Smooth muscle cell (in vitro differentiated cells): Measurements from ENCODE around the gene PTPRT. TPM values are rescaled to one million over a fixed set of nuclear protein-coding genes. Genes with fewer than 3 reads are reported as not detected.

Experiments used
- DNase-seq: peaks from one replicate; lab custom pipeline; 2025; ENCODE audit not compliant: unreplicated experiment; lab: John Stamatoyannopoulos, UW
- H2AFZ ChIP-seq: fragments of 200-600 bp; sonication (generic); 2 replicates; pipeline ENCODE4 v1.6.0; 2016; ENCODE audit warnings: antibody characterized with exemption, low read depth, mild to moderate bottlenecking
- H3F3A ChIP-seq: fragments of 200-600 bp; sonication (generic); 2 replicates; pipeline ENCODE4 v1.6.0; 2017; ENCODE audit warnings: antibody characterized with exemption, low read depth
- H3K27ac ChIP-seq: fragments of 200-600 bp; sonication (generic); 2 replicates; pipeline ENCODE4 v1.5.1; 2016; ENCODE audit warnings: low read depth, mild to moderate bottlenecking
- H3K27me3 ChIP-seq: fragments of 200-600 bp; sonication (generic); 2 replicates; pipeline ENCODE4 v1.6.1; 2016; ENCODE audit warnings: low read depth, mild to moderate bottlenecking
- H3K36me3 ChIP-seq: fragments of 200-600 bp; sonication (generic); 2 replicates; pipeline ENCODE4 v1.5.1; 2016; ENCODE audit warnings: low read depth
- H3K4me1 ChIP-seq: fragments of 200-600 bp; sonication (generic); 2 replicates; pipeline ENCODE4 v1.5.1; 2016; ENCODE audit warnings: low read depth
- H3K4me2 ChIP-seq: fragments of 200-600 bp; sonication (generic); 2 replicates; pipeline ENCODE4 v1.6.0; 2016; ENCODE audit warnings: mild to moderate bottlenecking
- H3K4me3 ChIP-seq: fragments of 200-600 bp; sonication (generic); 2 replicates; pipeline ENCODE4 v1.5.1; 2016; ENCODE audit warnings: mild to moderate bottlenecking
- H3K79me2 ChIP-seq: fragments of 200-600 bp; sonication (generic); 2 replicates; pipeline ENCODE4 v1.6.0; 2016; ENCODE audit warnings: low read depth, mild to moderate bottlenecking
- H3K9ac ChIP-seq: fragments of 200-600 bp; sonication (generic); 2 replicates; pipeline ENCODE4 v1.6.0; 2016; ENCODE audit warnings: low read depth
- H3K9me3 ChIP-seq: fragments of 200-600 bp; sonication (generic); replicated peaks from 2 replicates; pipeline ENCODE4 v1.5.1; 2016; ENCODE audit warnings: low read depth
- H4K20me1 ChIP-seq: fragments of 200-600 bp; sonication (generic); 2 replicates; pipeline ENCODE4 v1.6.0; 2016; ENCODE audit warnings: low read depth
- WGBS: methylation state at CpG from one replicate; pipeline ENCODE4 v1.1.7; 2016; ENCODE audit warnings: low lambda C conversion rate; 5-methylcytosine and 5-hydroxymethylcytosine counted together
- polyA plus RNA-seq: library from polyadenylated mRNA; unstranded; fragments of >200 nt; fragmentation: Nextera tagmentation; extraction: Ambion mirVana; gene quantifications from 2 replicates; pipeline ENCODE4 v1.2.1, GENCODE V29; 2016
- total RNA-seq: library from RNA; depleted of rRNA; stranded (reverse); fragments of >200 nt; gene quantifications from 2 replicates; pipeline ENCODE4 v1.2.3, GENCODE V29; 2014
- TF ChIP-seq, protein P1 (sequence below): fragments of 200-600 bp; sonication (generic); IDR thresholded peaks from 2 replicates; pipeline ENCODE4 v1.5.1; 2017; ENCODE audit warnings: borderline replicate concordance, mild to moderate bottlenecking, antibody characterized with exemption; ENCODE audit not compliant: insufficient read depth, poor library complexity, severe bottlenecking

The PTPRT gene
- total and polyA plus RNA-seq, 2 experiments from 2014 or later: 0.99 to 2.1 TPM

DNA sequence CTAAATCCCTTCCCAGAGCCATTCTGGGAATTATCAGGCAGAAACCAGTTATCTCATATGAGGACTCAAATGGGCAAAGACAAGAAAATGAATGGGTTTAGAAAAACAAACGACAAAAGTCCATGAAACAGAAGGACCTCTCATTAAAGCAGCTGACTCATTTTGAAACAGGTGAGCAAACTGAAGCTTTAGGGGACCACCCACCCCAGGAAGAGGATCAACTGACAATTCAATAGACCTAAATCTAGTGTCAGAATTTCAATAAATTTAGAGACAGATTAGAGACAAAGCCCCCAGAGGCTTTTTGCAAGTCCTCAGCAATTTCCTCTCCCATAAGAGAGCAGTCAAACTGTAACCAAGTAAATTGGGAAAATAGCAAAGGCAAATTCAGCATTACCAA lies 333.8 kb downstream of the PTPRT start:
- H2AFZ ChIP-seq: no peak overlapping the region
- H3K79me2 ChIP-seq: no peaks in the 10 kb centered on the region
- H4K20me1 ChIP-seq: no peaks in the 10 kb centered on the region
- 55% methylated on average over 1 of the region's 1 CpG for WGBS
- no peak for DNase-seq
- no peaks in the 10 kb centered on the region for H3K9me3 ChIP-seq
- TF ChIP-seq, protein P1, sequence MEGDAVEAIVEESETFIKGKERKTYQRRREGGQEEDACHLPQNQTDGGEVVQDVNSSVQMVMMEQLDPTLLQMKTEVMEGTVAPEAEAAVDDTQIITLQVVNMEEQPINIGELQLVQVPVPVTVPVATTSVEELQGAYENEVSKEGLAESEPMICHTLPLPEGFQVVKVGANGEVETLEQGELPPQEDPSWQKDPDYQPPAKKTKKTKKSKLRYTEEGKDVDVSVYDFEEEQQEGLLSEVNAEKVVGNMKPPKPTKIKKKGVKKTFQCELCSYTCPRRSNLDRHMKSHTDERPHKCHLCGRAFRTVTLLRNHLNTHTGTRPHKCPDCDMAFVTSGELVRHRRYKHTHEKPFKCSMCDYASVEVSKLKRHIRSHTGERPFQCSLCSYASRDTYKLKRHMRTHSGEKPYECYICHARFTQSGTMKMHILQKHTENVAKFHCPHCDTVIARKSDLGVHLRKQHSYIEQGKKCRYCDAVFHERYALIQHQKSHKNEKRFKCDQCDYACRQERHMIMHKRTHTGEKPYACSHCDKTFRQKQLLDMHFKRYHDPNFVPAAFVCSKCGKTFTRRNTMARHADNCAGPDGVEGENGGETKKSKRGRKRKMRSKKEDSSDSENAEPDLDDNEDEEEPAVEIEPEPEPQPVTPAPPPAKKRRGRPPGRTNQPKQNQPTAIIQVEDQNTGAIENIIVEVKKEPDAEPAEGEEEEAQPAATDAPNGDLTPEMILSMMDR: no peak
- no peak overlapping the region for H3K4me2 ChIP-seq
- no peaks in the 10 kb centered on the region for H3K27me3 ChIP-seq
- H3K36me3 ChIP-seq: no peaks in the 10 kb centered on the region
- H3K9ac ChIP-seq: no peak overlapping the region
- H3K27ac ChIP-seq: no peak overlapping the region
- no peak overlapping the region for H3K4me3 ChIP-seq
- no peaks in the 10 kb centered on the region for H3F3A ChIP-seq
- no peaks in the 10 kb centered on the region for H3K4me1 ChIP-seq

- Histone ChIP-seq H3K4me2 (no peak overlapping the region), H3F3A (no peaks in the 10 kb centered on the region), H3K4me1 (no peaks in the 10 kb centered on the region), H3K27me3 (no peaks in the 10 kb centered on the region), H4K20me1 (no peaks in the 10 kb centered on the region), H3K36me3 (no peaks in the 10 kb centered on the region), H3K9me3 (no peaks in the 10 kb centered on the region), H3K9ac (no peak overlapping the region), H3K4me3 (no peak overlapping the region), H3K79me2 (no peaks in the 10 kb centered on the region), H3K27ac (no peak overlapping the region), H2AFZ (no peak overlapping the region)
- TF ChIP-seq, protein P1: no peak
- no peak for DNase-seq
Observed at GRCh38 chr20:42852691-42853090, 337.0 kb downstream of the PTPRT start.

GRCh38 chr20:42846784-42847490 lies 342.8 kb downstream of the PTPRT start:
- Histone ChIP-seq H3K9ac (no peak overlapping the region), H3K36me3 (no peaks in the 10 kb centered on the region), H3F3A (no peaks in the 10 kb centered on the region), H3K27ac (no peak overlapping the region), H3K4me1 (no peaks in the 10 kb centered on the region), H3K79me2 (no peaks in the 10 kb centered on the region), H3K27me3 (no peaks in the 10 kb centered on the region), H4K20me1 (no peaks in the 10 kb centered on the region), H2AFZ (no peak overlapping the region), H3K9me3 (no peaks in the 10 kb centered on the region), H3K4me3 (no peak overlapping the region), H3K4me2 (no peak overlapping the region)
- TF ChIP-seq, protein P1: no peak
- 76% methylated on average over 8 of the region's 8 CpGs for WGBS
- DNase-seq: no peak

DNA sequence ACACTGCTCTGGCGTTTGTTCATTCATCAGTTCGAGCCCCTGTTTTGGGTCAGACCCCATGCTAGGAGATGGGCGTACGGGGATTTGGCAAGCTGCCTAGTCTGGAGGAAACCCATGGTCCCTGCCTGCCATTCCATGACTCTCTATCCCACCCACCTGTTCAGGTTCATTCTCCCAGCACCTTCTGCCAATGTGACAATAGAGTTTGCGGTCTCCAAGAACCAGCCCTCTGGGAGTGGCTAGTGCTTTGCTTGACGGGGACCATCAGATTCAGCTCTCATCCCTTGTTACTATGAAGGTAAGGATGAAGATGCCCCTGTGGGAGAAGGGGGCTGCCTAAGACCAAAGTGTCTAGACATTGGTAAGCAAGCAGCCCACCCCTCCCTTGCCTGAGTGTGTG lies 345.0 kb downstream of the PTPRT start:
- WGBS: 98% methylated on average over 6 of the region's 6 CpGs
- H3F3A ChIP-seq: no peaks in the 10 kb centered on the region
- no peaks in the 10 kb centered on the region for H3K79me2 ChIP-seq
- no peak overlapping the region for H3K4me3 ChIP-seq
- H3K36me3 ChIP-seq: no peaks in the 10 kb centered on the region
- H2AFZ ChIP-seq: no peak overlapping the region
- H3K4me1 ChIP-seq: no peaks in the 10 kb centered on the region
- no peak for DNase-seq
- no peak overlapping the region for H3K9ac ChIP-seq
- no peak overlapping the region for H3K4me2 ChIP-seq
- no peak overlapping the region for H3K27ac ChIP-seq
- H4K20me1 ChIP-seq: no peaks in the 10 kb centered on the region
- no peaks in the 10 kb centered on the region for H3K9me3 ChIP-seq
- TF ChIP-seq, protein P1: no peak
- no peaks in the 10 kb centered on the region for H3K27me3 ChIP-seq
